IMR-90 (cell line): ENCODE results near the gene SLC39A8. TPM values are rescaled to one million over a fixed set of nuclear protein-coding genes. Genes with fewer than 3 reads are reported as not detected.

Experiments
- ATAC-seq: fragments of 200-7000 bp; cut with Tn5 transposase; 2 replicates; pipeline ENCODE4 v1.9.1; 2020; ENCODE audit warnings: low read depth, mild to moderate bottlenecking, moderate library complexity
- BruUV-seq: library from RNA; stranded (reverse); fragments of 400-500 nt; replicated peaks from 2 replicates; lab custom pipeline; 2021; lab: Mats Ljungman, UMichigan
- CTCF ChIA-PET: fragments of 300-600 bp; formaldehyde crosslinking; extraction: SDS; loops from one replicate; lab custom pipeline; 2021; ENCODE audit warnings: antibody characterized with exemption; lab: Yijun Ruan, JAX
- POLR2A ChIA-PET: fragments of 300-600 bp; sonication (Branson Sonifier 250); formaldehyde crosslinking; loops from one replicate; lab custom pipeline; 2022; ENCODE audit warnings: antibody characterized with exemption; ENCODE audit not compliant: unreplicated experiment; lab: Charles Lee
- DNase-seq: peaks from one replicate; pipeline ENCODE4 v3.0.0; 2013
- H2AFZ ChIP-seq: replicated peaks from 2 replicates; pipeline ENCODE3; 2013; ENCODE audit warnings: low read length, mild to moderate bottlenecking; ENCODE audit not compliant: poor library complexity
- H2AK5ac ChIP-seq: 2 replicates; pipeline ENCODE4 v1.6.1; 2013; ENCODE audit warnings: low read depth, low read length, inconsistent platforms
- H2AK9ac ChIP-seq: replicated peaks from 2 replicates; pipeline ENCODE3; 2013; ENCODE audit warnings: mild to moderate bottlenecking, low read depth, low read length, moderate library complexity; ENCODE audit not compliant: poor library complexity
- H2BK120ac ChIP-seq: 2 replicates; pipeline ENCODE4 v1.6.1; 2013; ENCODE audit warnings: low read depth, low read length, inconsistent platforms
- H2BK15ac ChIP-seq: 3 replicates; pipeline ENCODE4 v1.6.1; 2013; ENCODE audit warnings: low read depth, low read length, inconsistent platforms
- H2BK20ac ChIP-seq: 2 replicates; pipeline ENCODE4 v1.6.1; 2013; ENCODE audit warnings: low read depth, mild to moderate bottlenecking, inconsistent platforms, low read length, moderate library complexity
- H2BK5ac ChIP-seq: 2 replicates; pipeline ENCODE4 v1.6.1; 2013; ENCODE audit warnings: mild to moderate bottlenecking, low read depth, low read length, inconsistent platforms; ENCODE audit not compliant: poor library complexity, severe bottlenecking
- H3K14ac ChIP-seq: replicated peaks from 2 replicates; pipeline ENCODE4 v1.6.1; 2013; ENCODE audit warnings: low read depth, low read length, inconsistent platforms
- H3K18ac ChIP-seq: 2 replicates; pipeline ENCODE4 v1.6.1; 2013; ENCODE audit warnings: low read depth, low read length, control low read depth
- H3K23ac ChIP-seq: 2 replicates; pipeline ENCODE4 v1.6.1; 2013; ENCODE audit warnings: low read depth, low read length, inconsistent platforms
- H3K27ac ChIP-seq: 2 replicates; pipeline ENCODE4 v1.5.1; 2013; ENCODE audit warnings: mild to moderate bottlenecking, control low read depth, low read length; ENCODE audit not compliant: insufficient read depth
- H3K27me3 ChIP-seq: 2 replicates; pipeline ENCODE4 v1.6.1; 2013; ENCODE audit warnings: low read length; ENCODE audit not compliant: control insufficient read depth, insufficient read depth
- H3K36me3 ChIP-seq: 2 replicates; pipeline ENCODE4 v1.6.1; 2013; ENCODE audit warnings: low read length, mixed read lengths; ENCODE audit not compliant: control insufficient read depth, insufficient read depth
- H3K4ac ChIP-seq: 2 replicates; pipeline ENCODE4 v1.6.1; 2013; ENCODE audit warnings: low read depth, low read length, inconsistent platforms
- H3K4me1 ChIP-seq: 2 replicates; pipeline ENCODE4 v1.6.1; 2013; ENCODE audit warnings: low read length, mixed read lengths; ENCODE audit not compliant: control insufficient read depth, insufficient read depth
- H3K4me2 ChIP-seq: 2 replicates; pipeline ENCODE4 v1.6.1; 2013; ENCODE audit warnings: low read depth, mild to moderate bottlenecking, control low read depth, low read length, moderate library complexity
- H3K4me3 ChIP-seq: 2 replicates; pipeline ENCODE4 v1.5.1; 2013; ENCODE audit warnings: low read depth, mild to moderate bottlenecking, control low read depth, low read length, moderate library complexity; ENCODE audit not compliant: insufficient read depth
- H3K56ac ChIP-seq: 2 replicates; pipeline ENCODE4 v1.6.1; 2013; ENCODE audit warnings: low read length, inconsistent platforms; ENCODE audit not compliant: insufficient read depth; ENCODE audit errors: extremely low read depth
- H3K79me1 ChIP-seq, 2 experiments: 2 replicates each; pipeline ENCODE4 v1.6.1; 2013; ENCODE audit warnings: low read length in 2 of 2, inconsistent platforms in 1 of 2, low read depth in 1 of 2
- H3K9ac ChIP-seq: 2 replicates; pipeline ENCODE4 v1.6.1; 2013; ENCODE audit warnings: low read depth, low read length, control low read depth
- H3K9me1 ChIP-seq: 2 replicates; pipeline ENCODE4 v1.6.1; 2013; ENCODE audit warnings: low read length, inconsistent platforms; ENCODE audit not compliant: insufficient read depth
- H3K9me3 ChIP-seq: 2 replicates; pipeline ENCODE4 v1.6.1; 2013; ENCODE audit warnings: low read length; ENCODE audit not compliant: control insufficient read depth, insufficient read depth
- H4K20me1 ChIP-seq: 2 replicates; pipeline ENCODE4 v1.6.1; 2013; ENCODE audit warnings: low read length, inconsistent platforms; ENCODE audit not compliant: insufficient read depth
- H4K5ac ChIP-seq: 2 replicates; pipeline ENCODE4 v1.6.1; 2013; ENCODE audit warnings: mild to moderate bottlenecking, low read depth, low read length, control low read depth
- H4K8ac ChIP-seq, 2 experiments: 2 replicates each; pipeline ENCODE4 v1.6.1; 2013; ENCODE audit warnings: low read depth in 2 of 2, low read length in 2 of 2, control low read depth in 1 of 2, inconsistent platforms in 1 of 2
- H4K91ac ChIP-seq: 2 replicates; pipeline ENCODE4 v1.6.1; 2013; ENCODE audit warnings: low read depth, low read length, inconsistent platforms; ENCODE audit not compliant: insufficient read depth
- MAFK ChIP-seq: IDR thresholded peaks from 2 replicates; pipeline ENCODE4 v1.6.1; 2012; ENCODE audit warnings: low read depth, low read length, improper control_type of control experiment
- RCOR1 ChIP-seq: IDR thresholded peaks from 2 replicates; pipeline ENCODE4 v1.6.1; 2012; ENCODE audit warnings: mild to moderate bottlenecking, low read length, improper control_type of control experiment; ENCODE audit not compliant: insufficient replicate concordance
- dilution Hi-C: fragments of 300-500 bp; cut with HindIII; formaldehyde crosslinking; loops from one replicate; pipeline ENCODE4 v1.14.3; 2018; ENCODE audit warnings: low sequenced_read_pairs; ENCODE audit not compliant: unreplicated experiment
- in situ Hi-C: fragments of 300-500 bp; cut with MboI; formaldehyde crosslinking; loops from 3 replicates; pipeline ENCODE4 v1.14.3; 2019; ENCODE audit warnings: low sequenced_read_pairs, inconsistent platforms, mixed read lengths
- intact Hi-C: fragments of 100-400 bp; cut with micrococcal nuclease; formaldehyde crosslinking; loops from 2 replicates; pipeline ENCODE4 v1.10.0; 2022
- polyA plus RNA-seq, 3 experiments: library from polyadenylated mRNA; depleted of rRNA; stranded (reverse); fragments of >200 nt; gene quantifications; 2 replicates each; pipeline ENCODE4 v1.2.3, GENCODE V29; 2012; ENCODE audit warnings: low replicate concordance in 1 of 3
- total RNA-seq: library from RNA; depleted of rRNA; stranded (reverse); fragments of >200 nt; gene quantifications from 2 replicates; pipeline ENCODE4 v1.2.3, GENCODE V29; 2012

Gene SLC39A8
- total and polyA plus RNA-seq, 2 of the 4 experiments (the other 2 are of a cell fraction) = 0.05 to 0.18 TPM

DNA sequence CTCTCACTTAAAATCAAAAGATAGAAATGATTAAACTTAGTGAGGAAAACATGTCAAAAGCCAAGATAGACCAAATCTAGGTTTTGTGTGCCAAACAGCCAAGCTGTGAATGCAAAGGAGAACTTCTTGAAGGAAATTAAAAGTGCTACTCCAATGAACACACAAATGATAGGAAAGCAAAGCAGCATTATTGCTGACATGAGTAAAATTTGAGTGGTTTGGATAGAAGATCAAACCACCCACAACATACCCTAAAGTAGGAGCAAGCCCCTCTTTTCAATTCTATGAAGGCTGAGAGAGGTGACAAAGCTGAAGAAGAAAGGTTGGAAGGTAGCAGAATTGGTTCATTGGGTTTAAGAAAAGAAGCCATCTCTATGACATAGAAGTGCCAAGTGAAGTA lies 56.8 kb downstream of the SLC39A8 start:
- H3K23ac ChIP-seq = no peak overlapping the region
- no peaks in the 10 kb centered on the region for H3K79me1 ChIP-seq
- no peak overlapping the region for H3K9ac ChIP-seq
- ATAC-seq (no peak), DNase-seq (no peak)
- H3K4me1 ChIP-seq = no peaks in the 10 kb centered on the region
- no peak overlapping the region for H2AFZ ChIP-seq
- no peak overlapping the region for H3K18ac ChIP-seq
- no TSS peak for BruUV-seq
- H2BK120ac ChIP-seq = no peak overlapping the region
- H2BK20ac ChIP-seq = no peak overlapping the region
- no peaks in the 10 kb centered on the region for H4K20me1 ChIP-seq
- no peak overlapping the region for H4K5ac ChIP-seq
- H2AK9ac ChIP-seq = no peak overlapping the region
- H3K27me3 ChIP-seq = no peaks in the 10 kb centered on the region
- H3K14ac ChIP-seq = no peak overlapping the region
- in situ Hi-C loops = no loop called here
- no peak overlapping the region for H4K91ac ChIP-seq
- ChIA-PET POLR2A (no interaction called here), CTCF (no interaction called here)
- no peaks in the 10 kb centered on the region for H3K9me1 ChIP-seq
- H3K36me3 ChIP-seq = no peaks in the 10 kb centered on the region
- H4K8ac ChIP-seq = no peak overlapping the region
- H3K4me2 ChIP-seq = no peak overlapping the region
- no peak overlapping the region for H2AK5ac ChIP-seq
- TF ChIP-seq RCOR1 (no peak), MAFK (peak; percentile 64)
- H2BK15ac ChIP-seq = no peak overlapping the region
- H2BK5ac ChIP-seq = no peak overlapping the region
- no peak overlapping the region for H3K56ac ChIP-seq
- dilution Hi-C loops = no loop called here
- intact Hi-C loops = no loop called here
- H3K9me3 ChIP-seq = no peaks in the 10 kb centered on the region
- no peak overlapping the region for H3K27ac ChIP-seq
- no peak overlapping the region for H3K4me3 ChIP-seq
- no peak overlapping the region for H3K4ac ChIP-seq
